AG09309 (cell line): ENCODE results near the gene GAB1.

Source experiments
- DNase-seq: peaks from one replicate; pipeline ENCODE4 v3.0.0-alpha.2; 2010; ENCODE audit warnings: low read depth
- H3K4me3 ChIP-seq: 2 replicates; pipeline ENCODE4 v1.5.1; 2011; ENCODE audit warnings: mild to moderate bottlenecking, low read depth, low read length, moderate library complexity; ENCODE audit not compliant: control insufficient read depth
- TF ChIP-seq, protein P1 (sequence below): IDR thresholded peaks from 2 replicates; pipeline ENCODE4 v1.5.1; 2011; ENCODE audit warnings: mild to moderate bottlenecking, low read depth, low read length, inconsistent platforms; ENCODE audit not compliant: insufficient read depth, control insufficient read depth; ENCODE audit errors: missing control alignments

The GAB1 gene

DNA sequence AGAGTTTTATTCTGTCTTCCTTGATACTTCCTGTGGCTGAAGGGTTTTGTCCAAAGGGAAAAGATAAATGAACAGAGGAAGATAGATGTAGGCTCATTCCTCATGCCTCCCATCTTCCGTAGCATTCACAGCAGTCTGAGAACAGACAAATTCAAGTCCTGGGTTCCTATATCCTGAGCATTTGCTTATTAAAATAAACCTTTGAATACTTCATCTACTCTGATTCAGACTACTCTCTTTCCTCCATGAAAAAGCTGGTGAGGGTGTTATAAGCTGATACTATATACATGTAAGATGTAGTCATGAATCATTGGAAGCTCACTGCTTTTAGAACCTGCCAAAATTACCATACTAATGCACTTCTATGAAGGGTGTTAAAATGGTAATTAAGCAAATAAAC lies 61.2 kb downstream of the GAB1 start:
- no peak for DNase-seq
- H3K4me3 ChIP-seq: no peak overlapping the region
- TF ChIP-seq, protein P1, sequence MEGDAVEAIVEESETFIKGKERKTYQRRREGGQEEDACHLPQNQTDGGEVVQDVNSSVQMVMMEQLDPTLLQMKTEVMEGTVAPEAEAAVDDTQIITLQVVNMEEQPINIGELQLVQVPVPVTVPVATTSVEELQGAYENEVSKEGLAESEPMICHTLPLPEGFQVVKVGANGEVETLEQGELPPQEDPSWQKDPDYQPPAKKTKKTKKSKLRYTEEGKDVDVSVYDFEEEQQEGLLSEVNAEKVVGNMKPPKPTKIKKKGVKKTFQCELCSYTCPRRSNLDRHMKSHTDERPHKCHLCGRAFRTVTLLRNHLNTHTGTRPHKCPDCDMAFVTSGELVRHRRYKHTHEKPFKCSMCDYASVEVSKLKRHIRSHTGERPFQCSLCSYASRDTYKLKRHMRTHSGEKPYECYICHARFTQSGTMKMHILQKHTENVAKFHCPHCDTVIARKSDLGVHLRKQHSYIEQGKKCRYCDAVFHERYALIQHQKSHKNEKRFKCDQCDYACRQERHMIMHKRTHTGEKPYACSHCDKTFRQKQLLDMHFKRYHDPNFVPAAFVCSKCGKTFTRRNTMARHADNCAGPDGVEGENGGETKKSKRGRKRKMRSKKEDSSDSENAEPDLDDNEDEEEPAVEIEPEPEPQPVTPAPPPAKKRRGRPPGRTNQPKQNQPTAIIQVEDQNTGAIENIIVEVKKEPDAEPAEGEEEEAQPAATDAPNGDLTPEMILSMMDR: no peak

DNA sequence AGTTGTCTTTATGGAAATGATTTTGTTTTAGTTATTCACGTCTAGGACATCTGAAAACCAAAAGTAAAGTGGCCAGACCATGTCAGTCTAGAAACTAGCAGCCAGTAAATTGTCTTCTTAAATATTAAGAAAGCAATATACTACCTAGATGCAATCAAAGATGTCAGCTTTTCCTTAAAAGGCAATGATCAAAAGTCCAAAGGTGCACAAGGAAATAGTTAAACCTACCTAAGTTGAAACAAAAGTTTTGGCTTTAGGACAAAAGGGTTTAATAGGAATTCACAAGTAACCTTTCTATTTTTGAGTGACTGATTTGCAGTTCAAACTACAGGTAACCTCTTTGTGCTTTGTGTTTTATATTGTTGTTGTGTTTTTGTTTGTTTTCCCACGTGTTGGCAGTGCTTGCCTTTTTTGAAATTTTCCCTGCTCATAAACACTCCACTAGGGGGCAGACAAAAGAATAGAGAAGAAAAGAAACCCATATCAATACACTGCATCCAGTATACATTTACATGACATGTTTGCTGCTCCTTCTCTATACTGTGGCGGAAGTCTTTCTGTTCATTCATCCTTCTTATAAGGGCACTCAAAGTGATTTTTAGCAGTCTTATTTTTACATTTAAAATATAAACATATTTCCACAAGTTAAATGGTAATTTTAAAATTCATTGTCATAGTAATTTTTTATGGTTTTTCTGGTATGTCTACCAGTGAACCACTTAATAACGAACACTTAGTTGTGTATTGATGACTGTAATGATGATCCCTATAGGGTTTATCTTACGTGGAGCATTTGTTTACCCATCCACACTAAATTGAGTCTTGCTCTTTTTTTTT lies 62.7 kb downstream of the GAB1 start:
- DNase-seq: no peak
- TF ChIP-seq, protein P1: peak; percentile 69

GRCh38 chr4:143400082-143400481 lies 63.4 kb downstream of the GAB1 start:
- H3K4me3 ChIP-seq: no peak overlapping the region
- no peak for DNase-seq
- TF ChIP-seq, protein P1: no peak

More for the DNA sequence above, 62.7 kb downstream of the GAB1 start:
- H3K4me3 ChIP-seq: no peak overlapping the region

DNA sequence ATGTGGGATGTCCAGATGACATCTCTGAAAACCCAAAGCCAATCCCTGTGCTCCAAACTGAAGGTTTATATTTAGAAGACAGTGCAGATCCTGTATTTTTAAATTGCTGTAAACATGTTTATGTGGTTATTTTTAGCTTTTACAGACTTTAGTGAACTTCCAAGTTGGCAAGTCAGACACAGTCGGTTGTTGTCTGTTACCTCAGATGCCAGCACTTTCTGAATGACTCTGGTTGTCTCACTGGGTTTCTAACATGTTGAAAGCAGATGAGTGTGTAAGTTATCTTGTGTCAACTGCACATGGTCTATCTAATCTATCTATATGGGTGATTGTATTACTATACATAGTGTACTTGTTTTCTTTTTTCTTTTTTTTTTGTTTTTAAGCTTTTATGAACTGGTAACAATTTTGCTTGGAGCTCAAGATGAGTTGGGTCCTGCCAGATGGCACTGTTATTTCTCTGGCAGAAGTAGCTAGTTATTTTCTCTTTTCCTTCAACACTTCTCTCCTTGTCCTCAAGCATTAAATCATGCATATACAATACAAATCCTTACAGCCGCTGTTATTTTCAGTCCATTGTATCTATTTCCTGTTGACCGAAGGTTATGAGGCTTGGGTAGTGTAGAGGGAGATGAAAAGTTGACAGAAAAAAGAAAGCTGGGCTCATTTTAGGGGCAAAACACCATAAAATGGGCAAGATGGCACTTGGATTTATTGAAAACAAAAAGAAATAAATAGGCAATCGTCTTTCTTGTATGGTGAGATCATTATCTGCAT lies 66.3 kb downstream of the GAB1 start:
- TF ChIP-seq, protein P1: no peak
- DNase-seq: no peak
- H3K4me3 ChIP-seq: no peak overlapping the region

DNA sequence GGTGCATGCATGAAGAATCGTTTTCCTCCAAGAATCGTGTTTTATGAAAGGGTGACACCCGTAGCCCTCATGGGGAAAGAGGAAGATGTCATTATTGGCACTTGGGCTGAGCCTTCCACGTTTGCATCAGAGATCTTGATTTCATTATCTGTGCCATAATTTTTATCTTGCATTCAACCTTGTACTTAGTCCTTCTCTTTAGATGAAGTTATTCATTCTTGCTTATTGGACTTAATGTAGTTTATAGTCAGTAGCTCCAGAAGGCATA lies 66.8 kb downstream of the GAB1 start:
- TF ChIP-seq, protein P1: no peak
- H3K4me3 ChIP-seq: no peak overlapping the region
- no peak for DNase-seq

DNA sequence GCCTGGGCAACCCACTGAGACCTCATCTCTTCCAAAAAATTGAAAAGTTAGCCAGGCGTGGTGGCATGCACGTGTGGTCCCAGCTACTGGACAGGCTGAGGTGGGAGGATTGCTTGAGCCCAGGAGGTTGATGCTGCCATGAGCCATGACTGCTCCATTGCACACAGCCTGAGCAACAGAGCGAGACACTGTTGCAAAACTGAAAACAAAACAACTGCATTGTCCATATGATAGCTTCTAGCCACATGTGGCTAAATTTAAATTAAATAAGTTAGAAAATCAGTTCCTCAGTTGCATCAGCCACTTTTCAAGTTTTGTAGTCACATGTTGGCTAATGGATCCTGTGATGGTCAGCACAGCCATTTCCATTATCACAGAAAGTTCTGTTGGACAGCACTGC lies 67.9 kb downstream of the GAB1 start:
- TF ChIP-seq, protein P1: no peak
- DNase-seq: no peak
- no peak overlapping the region for H3K4me3 ChIP-seq
